ENCODE results near the gene NUAK2.

- TF ChIP-seq CREB5 (CRISPR knock-in tag; IDR thresholded peaks at IDR 0.05; ENCODE audit: low read depth) (no peak), ARNTL (CRISPR knock-in tag; IDR thresholded peaks at IDR 0.05; ENCODE audit: borderline replicate concordance, low read depth) (no peak), PATZ1 (CRISPR knock-in tag; IDR thresholded peaks at IDR 0.05; ENCODE audit: borderline replicate concordance) (no peak)
- TF ChIP-seq, protein P1, sequence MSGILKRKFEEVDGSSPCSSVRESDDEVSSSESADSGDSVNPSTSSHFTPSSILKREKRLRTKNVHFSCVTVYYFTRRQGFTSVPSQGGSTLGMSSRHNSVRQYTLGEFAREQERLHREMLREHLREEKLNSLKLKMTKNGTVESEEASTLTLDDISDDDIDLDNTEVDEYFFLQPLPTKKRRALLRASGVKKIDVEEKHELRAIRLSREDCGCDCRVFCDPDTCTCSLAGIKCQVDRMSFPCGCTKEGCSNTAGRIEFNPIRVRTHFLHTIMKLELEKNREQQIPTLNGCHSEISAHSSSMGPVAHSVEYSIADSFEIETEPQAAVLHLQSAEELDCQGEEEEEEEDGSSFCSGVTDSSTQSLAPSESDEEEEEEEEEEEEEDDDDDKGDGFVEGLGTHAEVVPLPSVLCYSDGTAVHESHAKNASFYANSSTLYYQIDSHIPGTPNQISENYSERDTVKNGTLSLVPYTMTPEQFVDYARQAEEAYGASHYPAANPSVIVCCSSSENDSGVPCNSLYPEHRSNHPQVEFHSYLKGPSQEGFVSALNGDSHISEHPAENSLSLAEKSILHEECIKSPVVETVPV (CRISPR knock-in tag; IDR thresholded peaks at IDR 0.05) = no peak
These were observed 51.8 kb downstream of the NUAK2 start for GRCh38 chr1:205269711-205270110.

Measured in SK-N-SH treated with all-trans-retinoic acid at 6 μM for 48 hours (cell line).